Left colon (tissue), 2 donors: ENCODE data around the gene RPUSD1. TPM values are rescaled to one million over a fixed set of nuclear protein-coding genes. Genes with fewer than 3 reads are reported as not detected.
A peak's percentile ranks its signal among the peaks of the same experiment; 100 is the strongest.

Experiments used
- ATAC-seq: fragments of 200-7000 bp; cut with Tn5 transposase; one replicate; pipeline ENCODE4 v1.9.1; 2020; ENCODE audit warnings: mild to moderate bottlenecking, moderate library complexity
- DNase-seq, 2 donors: peaks; one replicate each; pipeline ENCODE4 v3.0.0-alpha.2; 2020
- intact Hi-C, 2 donors: fragments of 100-400 bp; cut with DNase I in 1 of 2; cut with micrococcal nuclease in 1 of 2; formaldehyde crosslinking; loops; one replicate each; pipeline versions ENCODE4 v1.11.2 to v1.14.0; 2022; cut with DNase I, micrococcal nuclease
- total RNA-seq, 2 donors: library from RNA; stranded (reverse); fragmentation: NEBNext Ultra II Directional; extraction: Animal tissue kit (Norgen Biotek cat#: 25700); gene quantifications; one replicate each; pipeline ENCODE4 v1.2.1, GENCODE V29; 2021
- donor health status: DM: no; HTN: no; CAD: no.
- donor health status: DM: yes; HTN: yes; CAD: no.

RPUSD1 gene
- total RNA-seq, 2 donors from 2014 or later, result 21.3 to 24.1 TPM

- ATAC-seq, result no peak
- intact Hi-C loops, result no loop called here
Observed at GRCh38 chr16:775236-775796, 12.9 kb downstream of the RPUSD1 start.

GRCh38 chr16:774086-775001 is 13.8 kb downstream of the RPUSD1 start:
- ATAC-seq (peak; percentile 25), DNase-seq (no peak)
- intact Hi-C loops, result no loop called here

More at GRCh38 chr16:775236-775796, 12.9 kb downstream of the RPUSD1 start:
- no peak for DNase-seq

DNA sequence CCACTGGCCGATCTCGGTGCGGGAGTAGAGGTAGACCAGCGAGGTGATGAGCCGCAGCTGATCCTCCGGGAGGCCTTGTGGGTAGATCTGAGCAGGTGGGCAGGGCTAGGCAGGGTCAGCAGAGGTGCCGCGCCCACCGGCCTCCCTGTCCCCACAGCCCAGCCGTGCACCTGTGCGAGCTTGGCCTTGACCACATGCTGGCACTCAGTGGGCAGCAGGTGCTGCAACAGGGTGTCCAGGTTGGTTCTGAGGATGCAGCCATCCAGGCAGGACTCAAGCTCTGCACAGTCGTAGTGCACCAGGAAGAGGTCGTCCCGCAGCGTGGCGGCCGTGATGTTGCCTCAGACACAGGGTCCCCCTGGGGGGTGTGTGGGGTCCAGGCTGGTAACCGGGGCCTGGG is 15.2 kb downstream of the RPUSD1 start:
- no peak for ATAC-seq
- intact Hi-C loops, result no loop called here
- no peak for DNase-seq

- no peak for DNase-seq
- no peak for ATAC-seq
- intact Hi-C loops, result no loop called here
Observed at GRCh38 chr16:770411-770810, 17.8 kb downstream of the RPUSD1 start.

- no peak for DNase-seq
- no peak for ATAC-seq
- intact Hi-C loops, result no loop called here
Observed at GRCh38 chr16:769934-770333, 18.2 kb downstream of the RPUSD1 start.

DNA sequence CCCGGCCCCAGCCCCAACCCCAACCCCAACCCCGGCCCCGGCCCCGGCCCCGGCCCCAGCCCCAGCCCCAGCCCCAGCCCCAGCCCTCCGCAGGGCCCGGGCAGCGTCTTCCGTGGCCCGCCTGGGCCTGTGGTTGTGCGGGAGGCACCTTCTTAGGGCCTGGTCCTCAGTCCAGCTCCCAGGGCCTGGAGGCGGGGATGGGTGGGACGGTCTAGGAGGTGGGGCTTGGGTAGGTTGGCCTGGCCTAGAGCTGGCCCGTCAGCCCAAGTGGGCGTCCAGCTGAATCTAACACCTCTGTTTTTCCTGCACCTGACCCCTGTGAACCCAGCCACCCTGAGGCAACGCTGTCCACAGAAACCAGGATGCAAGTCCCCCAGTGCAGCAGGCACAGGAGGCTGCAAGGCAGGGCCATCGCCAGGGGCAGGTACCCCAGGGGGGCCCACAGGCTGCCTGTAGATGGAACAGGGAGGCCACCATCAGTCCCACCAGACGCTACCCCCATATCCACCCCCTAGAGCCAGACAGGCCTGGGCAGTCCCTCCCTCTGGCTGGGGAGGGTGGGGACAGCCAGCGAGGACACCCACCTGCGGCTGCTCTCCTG is 18.9 kb downstream of the RPUSD1 start:
- no peak for DNase-seq
- no peak for ATAC-seq
- intact Hi-C loops, result no loop called here

DNA sequence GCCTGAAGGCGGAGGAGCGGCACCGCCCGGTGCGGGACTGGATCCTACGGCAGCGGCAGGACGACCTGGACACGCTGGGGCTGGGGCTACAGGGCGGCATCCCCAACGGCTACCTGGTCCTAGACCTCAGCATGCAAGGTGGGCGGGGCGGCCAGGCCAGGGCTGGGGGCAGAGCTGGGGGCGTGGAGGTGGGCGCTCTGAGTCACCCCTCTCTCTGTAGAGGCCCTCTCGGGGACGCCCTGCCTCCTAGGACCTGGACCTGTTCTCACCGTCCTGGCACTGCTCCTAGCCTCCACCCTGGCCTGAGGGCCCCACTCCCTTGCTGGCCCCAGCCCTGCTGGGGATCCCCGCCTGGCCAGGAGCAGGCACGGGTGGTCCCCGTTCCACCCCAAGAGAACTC is 19.8 kb downstream of the RPUSD1 start:
- no peak for DNase-seq
- intact Hi-C loops, result no loop called here
- no peak for ATAC-seq

DNA sequence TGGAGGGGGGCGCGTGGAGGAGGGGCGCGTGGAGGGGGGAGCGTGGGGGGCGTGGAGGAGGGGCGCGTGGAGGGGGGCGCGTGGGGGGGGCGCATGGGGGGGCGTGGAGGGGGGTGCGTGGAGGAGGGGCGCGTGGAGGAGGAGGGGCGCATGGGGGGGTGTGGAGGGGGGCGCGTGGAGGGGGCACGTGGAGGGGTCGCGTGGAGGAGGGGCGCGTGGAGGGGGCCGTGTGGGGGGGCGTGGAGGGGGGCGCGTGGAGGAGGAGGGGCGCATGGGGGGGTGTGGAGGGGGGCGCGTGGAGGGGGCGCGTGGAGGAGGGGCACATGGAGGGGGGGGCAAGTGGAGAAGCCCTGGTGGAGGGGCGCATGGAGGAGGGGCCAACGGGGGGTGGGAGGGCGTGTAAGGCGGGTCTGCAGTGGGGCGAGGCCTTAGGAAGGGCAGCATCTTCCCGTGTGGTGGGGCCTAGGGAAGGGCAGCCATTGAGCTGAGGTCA is 20.4 kb downstream of the RPUSD1 start:
- DNase-seq, result no peak
- no peak for ATAC-seq
- intact Hi-C loops, result no loop called here

DNA sequence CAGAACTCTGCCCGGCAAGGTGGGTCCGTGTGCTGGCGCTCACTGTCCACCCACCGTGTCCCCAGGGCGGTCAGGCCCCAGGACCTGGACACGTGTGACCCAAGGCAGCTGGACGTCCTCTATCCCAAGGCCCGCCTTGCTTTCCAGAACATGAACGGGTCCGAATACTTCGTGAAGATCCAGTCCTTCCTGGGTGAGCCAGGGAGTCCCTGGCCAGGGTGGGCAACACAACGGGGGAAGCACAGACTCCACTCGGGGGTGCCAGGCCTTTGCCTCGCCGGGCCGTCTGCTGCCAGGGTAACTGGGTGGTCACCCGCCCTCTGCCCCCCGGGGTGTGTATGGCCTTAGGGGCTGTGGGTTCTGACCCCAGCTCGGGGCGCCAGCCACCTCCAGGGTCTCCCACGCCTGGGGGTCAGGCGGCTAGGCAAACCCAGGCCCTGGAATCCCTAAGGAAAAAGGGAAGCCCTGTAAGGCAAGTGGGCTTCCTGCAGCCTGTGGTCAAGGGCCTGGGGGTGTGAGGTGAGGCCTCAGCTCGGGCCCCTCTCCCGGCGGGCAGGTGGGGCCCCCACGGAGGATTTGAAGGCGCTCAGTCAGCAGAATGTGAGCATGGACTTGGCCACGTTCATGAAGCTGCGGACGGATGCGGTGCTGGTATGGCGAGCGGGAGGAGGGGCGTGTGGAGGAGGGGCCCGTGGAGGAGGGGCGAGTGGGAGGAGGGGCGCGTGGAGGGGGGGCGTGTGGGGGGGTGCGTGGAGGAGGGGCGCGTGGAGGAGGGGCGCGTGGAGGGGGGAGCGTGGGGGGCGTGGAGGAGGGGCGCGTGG is 21.2 kb downstream of the RPUSD1 start:
- ATAC-seq (no peak), DNase-seq (no peak)
- intact Hi-C loops, result no loop called here

GRCh38 chr16:766008-766819 is 22.0 kb downstream of the RPUSD1 start:
- ATAC-seq (no peak), DNase-seq (no peak)
- intact Hi-C loops, result no loop called here

- intact Hi-C loops, result no loop called here
- DNase-seq (no peak), ATAC-seq (no peak)
Observed at GRCh38 chr16:765488-765865, 22.7 kb downstream of the RPUSD1 start.

GRCh38 chr16:764848-765487 is 23.2 kb downstream of the RPUSD1 start:
- intact Hi-C loops, result no loop called here
- ATAC-seq (no peak), DNase-seq (peak in 1 of 2 donors; percentile 22)

GRCh38 chr16:764184-764750 is 23.9 kb downstream of the RPUSD1 start:
- intact Hi-C loops, result no loop called here
- ATAC-seq, result no peak
- no peak for DNase-seq

DNA sequence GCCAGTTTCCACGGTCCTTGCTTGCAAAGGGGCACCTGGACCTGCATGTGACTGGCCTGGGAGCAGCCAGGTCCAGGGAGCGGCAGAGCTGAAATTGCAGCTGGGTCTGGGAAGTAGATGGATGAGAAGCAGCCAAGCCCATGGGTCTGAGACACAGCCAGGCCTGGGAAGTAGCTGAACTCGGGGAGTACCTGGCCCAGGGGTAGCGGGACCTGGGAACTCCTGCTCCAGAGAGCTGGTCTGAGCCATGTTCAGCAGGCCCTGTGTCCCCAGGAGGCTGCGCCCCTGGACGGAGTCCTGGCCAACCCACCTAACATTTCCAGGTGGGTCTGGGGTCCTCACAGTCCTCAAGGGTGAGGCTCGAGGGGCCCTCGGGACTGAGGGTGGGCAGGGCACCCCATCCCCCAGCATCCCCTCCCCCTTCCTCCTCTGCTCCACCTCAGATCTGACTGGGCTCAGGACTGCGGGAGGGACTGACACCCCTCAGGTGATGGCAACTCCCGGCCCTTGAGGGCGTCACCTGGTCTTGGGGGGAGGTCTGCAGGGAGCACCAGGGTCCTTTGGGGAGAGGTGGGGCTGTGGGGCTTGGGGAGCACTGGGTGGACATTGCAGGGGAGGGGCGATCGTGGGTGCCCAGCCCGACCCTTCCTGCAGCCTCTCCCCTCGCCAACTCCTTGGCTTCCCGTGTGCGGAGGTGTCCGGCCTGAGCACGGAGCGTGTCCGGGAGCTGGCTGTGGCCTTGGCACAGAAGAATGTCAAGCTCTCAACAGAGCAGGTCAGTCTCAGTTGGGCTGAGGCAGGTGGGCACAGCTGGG is 24.6 kb downstream of the RPUSD1 start:
- no peak for ATAC-seq
- no peak for DNase-seq
- intact Hi-C loops, result no loop called here

- no peak for DNase-seq
- intact Hi-C loops, result no loop called here
- ATAC-seq, result no peak
Observed at GRCh38 chr16:762595-763268, 25.4 kb downstream of the RPUSD1 start.
